Neural cell (in vitro differentiated cells): ENCODE data around the gene TULP4. TPM values are rescaled to one million over a fixed set of nuclear protein-coding genes. Genes with fewer than 3 reads are reported as not detected.

ENCODE experiments used
- H2AFZ ChIP-seq: fragments of 200-600, 300-800 bp; sonication (generic), shearing (Covaris generic); 2 replicates; pipeline ENCODE4 v1.6.0; 2014; ENCODE audit warnings: low read depth, mild to moderate bottlenecking, antibody characterized with exemption, low read length, moderate library complexity
- H3F3A ChIP-seq: fragments of 200-600 bp; shearing (Covaris generic); 2 replicates; pipeline ENCODE4 v1.6.1; 2016; ENCODE audit warnings: mild to moderate bottlenecking, moderate library complexity, mixed read lengths, antibody characterized with exemption, low read length; ENCODE audit not compliant: insufficient read depth, poor library complexity, severe bottlenecking
- H3K27ac ChIP-seq: fragments of 200-600, 300-800 bp; sonication (generic), shearing (Covaris generic); 2 replicates; pipeline ENCODE4 v1.5.1; 2014; ENCODE audit warnings: mild to moderate bottlenecking, low read length, moderate library complexity
- H3K27me3 ChIP-seq: fragments of 300-800, 200-600 bp; sonication (generic), shearing (Covaris generic); 2 replicates; pipeline ENCODE4 v1.6.0; 2014; ENCODE audit warnings: mild to moderate bottlenecking, low read depth, low read length, moderate library complexity; ENCODE audit not compliant: insufficient read depth
- H3K36me3 ChIP-seq: fragments of 300-800, 200-600 bp; sonication (generic), shearing (Covaris generic); 2 replicates; pipeline ENCODE4 v1.5.1; 2014; ENCODE audit warnings: mild to moderate bottlenecking, antibody characterized with exemption, low read length, moderate library complexity; ENCODE audit not compliant: insufficient read depth
- H3K4me2 ChIP-seq: fragments of 300-800, 200-600 bp; sonication (generic), shearing (Covaris generic); 2 replicates; pipeline ENCODE4 v1.6.0; 2014; ENCODE audit warnings: mild to moderate bottlenecking, low read length
- H3K4me3 ChIP-seq: fragments of 300-800, 200-600 bp; sonication (generic), shearing (Covaris generic); 2 replicates; pipeline ENCODE4 v1.5.1; 2014; ENCODE audit warnings: mild to moderate bottlenecking, low read length, moderate library complexity
- H3K79me2 ChIP-seq: fragments of 200-600 bp; shearing (Covaris generic); replicated peaks from 2 replicates; pipeline ENCODE4 v1.6.0; 2014; ENCODE audit warnings: mild to moderate bottlenecking, low read length, moderate library complexity; ENCODE audit not compliant: insufficient read depth
- H3K9ac ChIP-seq: fragments of 300-800, 200-600 bp; sonication (generic), shearing (Covaris generic); 2 replicates; pipeline ENCODE4 v1.6.1; 2016; ENCODE audit warnings: mild to moderate bottlenecking, low read length, mixed read lengths
- H3K9me2 ChIP-seq: fragments of 200-600 bp; shearing (Covaris generic); 2 replicates; pipeline ENCODE4 v1.6.1; 2016; ENCODE audit warnings: mild to moderate bottlenecking, low read length, mixed read lengths; ENCODE audit not compliant: insufficient read depth
- H3K9me3 ChIP-seq: fragments of 200-600, 300-800 bp; sonication (generic), shearing (Covaris generic); 2 replicates; pipeline ENCODE4 v1.6.1; 2016; ENCODE audit warnings: mild to moderate bottlenecking, mixed run types, low read length, moderate library complexity, mixed read lengths
- H4K20me1 ChIP-seq: fragments of 200-600 bp; shearing (Covaris generic); 2 replicates; pipeline ENCODE4 v1.6.1; 2016; ENCODE audit warnings: mild to moderate bottlenecking, mixed run types; ENCODE audit not compliant: insufficient read depth
- EP300 ChIP-seq: fragments of 450-650 bp; conservative IDR thresholded peaks from 2 replicates; pipeline ENCODE4 v1.6.1; 2014; ENCODE audit warnings: antibody characterized with exemption, mild to moderate bottlenecking, moderate library complexity; ENCODE audit not compliant: poor library complexity, severe bottlenecking
- EZH2 ChIP-seq: fragments of 200-600, 300-800 bp; shearing (Covaris generic), sonication (generic); IDR thresholded peaks from 2 replicates; pipeline ENCODE4 v1.6.1; 2014; ENCODE audit warnings: antibody characterized with exemption, low read length, borderline replicate concordance, mild to moderate bottlenecking; ENCODE audit not compliant: insufficient read depth, poor library complexity, severe bottlenecking
- MXI1 ChIP-seq: fragments of 450-650 bp; conservative IDR thresholded peaks from 2 replicates; pipeline ENCODE4 v1.6.1; 2014; ENCODE audit warnings: antibody characterized with exemption, mild to moderate bottlenecking; ENCODE audit not compliant: poor library complexity, severe bottlenecking
- POLR2AphosphoS5 ChIP-seq: IDR thresholded peaks from 2 replicates; pipeline ENCODE4 v1.6.1; 2012
- RAD21 ChIP-seq: fragments of 450-650 bp; conservative IDR thresholded peaks from 2 replicates; pipeline ENCODE4 v1.6.1; 2014; ENCODE audit warnings: antibody characterized with exemption, mild to moderate bottlenecking, moderate library complexity
- SMC3 ChIP-seq: fragments of 450-650 bp; conservative IDR thresholded peaks from 2 replicates; pipeline ENCODE4 v1.6.1; 2014; ENCODE audit warnings: antibody characterized with exemption, mild to moderate bottlenecking, moderate library complexity; ENCODE audit not compliant: poor library complexity
- TAF1 ChIP-seq: IDR thresholded peaks from 2 replicates; pipeline ENCODE4 v1.6.1; 2012; ENCODE audit warnings: low read depth
- polyA plus RNA-seq: library from polyadenylated mRNA; depleted of rRNA; stranded (reverse); fragments of >200 nt; gene quantifications from 2 replicates; pipeline ENCODE4 v1.2.3, GENCODE V29; 2014
- TF ChIP-seq, protein P1 (sequence below): fragments of 450-650 bp; IDR thresholded peaks from 2 replicates; pipeline ENCODE4 v1.5.1; 2014; ENCODE audit warnings: antibody characterized with exemption, mild to moderate bottlenecking, moderate library complexity; ENCODE audit not compliant: poor library complexity, severe bottlenecking
- TF ChIP-seq, protein P2 (sequence below): IDR thresholded peaks from 2 replicates; pipeline ENCODE4 v1.6.1; 2012; ENCODE audit warnings: borderline replicate concordance

TULP4 gene
- polyA plus RNA-seq, 1 donor from 2014 or later: 30.6 TPM

DNA sequence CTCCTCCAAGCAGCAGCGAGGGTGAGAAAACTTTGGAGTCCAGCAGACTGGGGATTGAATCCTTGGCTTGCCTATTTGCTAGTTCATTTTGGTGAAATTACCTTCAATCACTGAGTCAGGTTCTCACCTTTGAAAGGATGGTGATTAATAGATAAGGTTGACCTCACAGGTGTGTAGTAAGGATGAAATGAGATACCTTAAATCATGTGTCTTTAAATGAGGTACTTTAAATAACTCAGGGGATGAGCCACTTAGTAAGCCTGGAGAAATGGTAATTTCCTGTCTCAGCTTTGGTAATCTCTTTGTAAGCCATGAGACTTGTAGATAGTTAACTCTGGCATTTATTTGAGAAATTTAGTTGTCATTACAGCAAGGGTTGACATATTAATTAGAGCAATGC is 70.2 kb downstream of the TULP4 start:
- no peaks in the 10 kb centered on the region for H3K9me2 ChIP-seq
- no peak overlapping the region for H3K4me3 ChIP-seq
- H3K79me2 ChIP-seq: peaks cover 22% of the 10 kb centered on the region
- TF ChIP-seq SMC3 (no peak), POLR2AphosphoS5 (no peak)
- TF ChIP-seq, protein P1, sequence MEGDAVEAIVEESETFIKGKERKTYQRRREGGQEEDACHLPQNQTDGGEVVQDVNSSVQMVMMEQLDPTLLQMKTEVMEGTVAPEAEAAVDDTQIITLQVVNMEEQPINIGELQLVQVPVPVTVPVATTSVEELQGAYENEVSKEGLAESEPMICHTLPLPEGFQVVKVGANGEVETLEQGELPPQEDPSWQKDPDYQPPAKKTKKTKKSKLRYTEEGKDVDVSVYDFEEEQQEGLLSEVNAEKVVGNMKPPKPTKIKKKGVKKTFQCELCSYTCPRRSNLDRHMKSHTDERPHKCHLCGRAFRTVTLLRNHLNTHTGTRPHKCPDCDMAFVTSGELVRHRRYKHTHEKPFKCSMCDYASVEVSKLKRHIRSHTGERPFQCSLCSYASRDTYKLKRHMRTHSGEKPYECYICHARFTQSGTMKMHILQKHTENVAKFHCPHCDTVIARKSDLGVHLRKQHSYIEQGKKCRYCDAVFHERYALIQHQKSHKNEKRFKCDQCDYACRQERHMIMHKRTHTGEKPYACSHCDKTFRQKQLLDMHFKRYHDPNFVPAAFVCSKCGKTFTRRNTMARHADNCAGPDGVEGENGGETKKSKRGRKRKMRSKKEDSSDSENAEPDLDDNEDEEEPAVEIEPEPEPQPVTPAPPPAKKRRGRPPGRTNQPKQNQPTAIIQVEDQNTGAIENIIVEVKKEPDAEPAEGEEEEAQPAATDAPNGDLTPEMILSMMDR: no peak
- H2AFZ ChIP-seq: no peak overlapping the region
- H3K4me2 ChIP-seq: no peak overlapping the region
- H3K36me3 ChIP-seq: no peaks in the 10 kb centered on the region
- H3K27ac ChIP-seq: no peak overlapping the region
- H3K9ac ChIP-seq: no peak overlapping the region
- no peaks in the 10 kb centered on the region for H3K9me3 ChIP-seq
- H3K27me3 ChIP-seq: no peaks in the 10 kb centered on the region
- H3F3A ChIP-seq: no peaks in the 10 kb centered on the region
- H4K20me1 ChIP-seq: no peaks in the 10 kb centered on the region

DNA sequence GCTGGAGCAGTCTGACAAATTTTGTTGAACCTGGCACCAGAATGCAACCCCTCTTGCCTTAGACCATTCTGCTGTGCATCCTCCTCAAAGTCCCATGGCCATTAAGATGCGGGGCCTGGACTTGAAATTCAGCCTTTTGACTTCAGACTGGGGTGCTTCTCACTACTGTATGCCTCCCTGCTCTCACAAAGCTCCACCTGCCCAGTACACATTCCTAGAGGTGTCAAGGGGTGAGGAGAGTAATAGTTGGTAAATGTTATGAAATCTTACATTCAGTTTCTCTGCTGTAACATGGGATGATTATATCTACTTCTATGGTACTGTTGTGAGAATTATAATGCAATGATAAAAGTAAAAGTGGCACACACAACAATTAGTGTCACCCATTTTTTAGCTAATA is 70.8 kb downstream of the TULP4 start:
- H3K27ac ChIP-seq: no peak overlapping the region
- no peaks in the 10 kb centered on the region for H4K20me1 ChIP-seq
- no peak for TF ChIP-seq SMC3
- TF ChIP-seq EZH2: no peak
- no peak for TF ChIP-seq RAD21
- TF ChIP-seq, protein P2, sequence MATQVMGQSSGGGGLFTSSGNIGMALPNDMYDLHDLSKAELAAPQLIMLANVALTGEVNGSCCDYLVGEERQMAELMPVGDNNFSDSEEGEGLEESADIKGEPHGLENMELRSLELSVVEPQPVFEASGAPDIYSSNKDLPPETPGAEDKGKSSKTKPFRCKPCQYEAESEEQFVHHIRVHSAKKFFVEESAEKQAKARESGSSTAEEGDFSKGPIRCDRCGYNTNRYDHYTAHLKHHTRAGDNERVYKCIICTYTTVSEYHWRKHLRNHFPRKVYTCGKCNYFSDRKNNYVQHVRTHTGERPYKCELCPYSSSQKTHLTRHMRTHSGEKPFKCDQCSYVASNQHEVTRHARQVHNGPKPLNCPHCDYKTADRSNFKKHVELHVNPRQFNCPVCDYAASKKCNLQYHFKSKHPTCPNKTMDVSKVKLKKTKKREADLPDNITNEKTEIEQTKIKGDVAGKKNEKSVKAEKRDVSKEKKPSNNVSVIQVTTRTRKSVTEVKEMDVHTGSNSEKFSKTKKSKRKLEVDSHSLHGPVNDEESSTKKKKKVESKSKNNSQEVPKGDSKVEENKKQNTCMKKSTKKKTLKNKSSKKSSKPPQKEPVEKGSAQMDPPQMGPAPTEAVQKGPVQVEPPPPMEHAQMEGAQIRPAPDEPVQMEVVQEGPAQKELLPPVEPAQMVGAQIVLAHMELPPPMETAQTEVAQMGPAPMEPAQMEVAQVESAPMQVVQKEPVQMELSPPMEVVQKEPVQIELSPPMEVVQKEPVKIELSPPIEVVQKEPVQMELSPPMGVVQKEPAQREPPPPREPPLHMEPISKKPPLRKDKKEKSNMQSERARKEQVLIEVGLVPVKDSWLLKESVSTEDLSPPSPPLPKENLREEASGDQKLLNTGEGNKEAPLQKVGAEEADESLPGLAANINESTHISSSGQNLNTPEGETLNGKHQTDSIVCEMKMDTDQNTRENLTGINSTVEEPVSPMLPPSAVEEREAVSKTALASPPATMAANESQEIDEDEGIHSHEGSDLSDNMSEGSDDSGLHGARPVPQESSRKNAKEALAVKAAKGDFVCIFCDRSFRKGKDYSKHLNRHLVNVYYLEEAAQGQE: no peak
- no peaks in the 10 kb centered on the region for H3K27me3 ChIP-seq
- peaks cover 18% of the 10 kb centered on the region for H3K79me2 ChIP-seq
- H3K9me3 ChIP-seq: no peaks in the 10 kb centered on the region
- H3K9me2 ChIP-seq: no peaks in the 10 kb centered on the region
- no peak overlapping the region for H3K9ac ChIP-seq
- H2AFZ ChIP-seq: no peak overlapping the region
- no peaks in the 10 kb centered on the region for H3K36me3 ChIP-seq
- H3K4me3 ChIP-seq: no peak overlapping the region
- no peak overlapping the region for H3K4me2 ChIP-seq
- H3F3A ChIP-seq: no peaks in the 10 kb centered on the region

DNA sequence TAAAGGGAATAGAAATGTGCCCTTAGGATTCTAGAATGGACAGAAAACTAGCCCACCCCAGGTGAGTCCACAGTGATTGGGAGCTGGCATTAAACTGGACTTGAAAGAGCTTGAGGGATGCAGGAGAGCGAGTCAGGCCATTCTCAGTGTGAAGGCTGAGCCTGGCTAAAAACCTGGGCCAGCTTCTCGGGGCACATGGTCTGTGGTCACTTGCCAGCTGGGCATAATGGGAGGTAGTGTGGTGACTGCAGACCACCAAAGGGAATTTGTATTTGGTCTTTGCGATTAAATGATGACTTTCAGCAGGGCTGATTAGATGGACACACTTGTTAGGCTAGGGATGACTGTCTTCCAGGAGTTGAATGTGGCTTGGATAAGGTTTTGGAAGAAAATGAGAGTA is 71.3 kb downstream of the TULP4 start:
- Histone ChIP-seq H2AFZ (no peak overlapping the region), H3K9me3 (no peaks in the 10 kb centered on the region), H3K27me3 (no peaks in the 10 kb centered on the region), H3K79me2 (peaks cover 17% of the 10 kb centered on the region), H3K4me2 (no peak overlapping the region), H3K9me2 (no peaks in the 10 kb centered on the region), H3K4me3 (no peak overlapping the region), H3K9ac (no peak overlapping the region), H3K36me3 (no peaks in the 10 kb centered on the region), H4K20me1 (no peaks in the 10 kb centered on the region), H3F3A (no peaks in the 10 kb centered on the region), H3K27ac (no peak overlapping the region)
- TF ChIP-seq POLR2AphosphoS5 (no peak), TAF1 (no peak), EZH2 (no peak), RAD21 (no peak), EP300 (no peak), SMC3 (no peak), MXI1 (no peak)
- TF ChIP-seq, protein P1: no peak
- TF ChIP-seq, protein P2: no peak
